Smooth muscle cell (in vitro differentiated cells): ENCODE measurements around the gene ITPR2. TPM values are rescaled to one million over a fixed set of nuclear protein-coding genes. Genes with fewer than 3 reads are reported as not detected.
"Not testable (repeated sequence)": the region's sequence is repeated elsewhere in the genome, so short reads cannot be mapped to it uniquely, and the experiment has no call there.

Experiments
- DNase-seq: peaks from one replicate; lab custom pipeline; 2025; ENCODE audit not compliant: unreplicated experiment; lab: John Stamatoyannopoulos, UW
- H2AFZ ChIP-seq: fragments of 200-600 bp; sonication (generic); 2 replicates; pipeline ENCODE4 v1.6.0; 2016; ENCODE audit warnings: antibody characterized with exemption, low read depth, mild to moderate bottlenecking
- H3F3A ChIP-seq: fragments of 200-600 bp; sonication (generic); 2 replicates; pipeline ENCODE4 v1.6.0; 2017; ENCODE audit warnings: antibody characterized with exemption, low read depth
- H3K27ac ChIP-seq: fragments of 200-600 bp; sonication (generic); 2 replicates; pipeline ENCODE4 v1.5.1; 2016; ENCODE audit warnings: low read depth, mild to moderate bottlenecking
- H3K27me3 ChIP-seq: fragments of 200-600 bp; sonication (generic); 2 replicates; pipeline ENCODE4 v1.6.1; 2016; ENCODE audit warnings: low read depth, mild to moderate bottlenecking
- H3K36me3 ChIP-seq: fragments of 200-600 bp; sonication (generic); 2 replicates; pipeline ENCODE4 v1.5.1; 2016; ENCODE audit warnings: low read depth
- H3K4me1 ChIP-seq: fragments of 200-600 bp; sonication (generic); 2 replicates; pipeline ENCODE4 v1.5.1; 2016; ENCODE audit warnings: low read depth
- H3K4me2 ChIP-seq: fragments of 200-600 bp; sonication (generic); 2 replicates; pipeline ENCODE4 v1.6.0; 2016; ENCODE audit warnings: mild to moderate bottlenecking
- H3K4me3 ChIP-seq: fragments of 200-600 bp; sonication (generic); 2 replicates; pipeline ENCODE4 v1.5.1; 2016; ENCODE audit warnings: mild to moderate bottlenecking
- H3K79me2 ChIP-seq: fragments of 200-600 bp; sonication (generic); 2 replicates; pipeline ENCODE4 v1.6.0; 2016; ENCODE audit warnings: low read depth, mild to moderate bottlenecking
- H3K9ac ChIP-seq: fragments of 200-600 bp; sonication (generic); 2 replicates; pipeline ENCODE4 v1.6.0; 2016; ENCODE audit warnings: low read depth
- H3K9me3 ChIP-seq: fragments of 200-600 bp; sonication (generic); replicated peaks from 2 replicates; pipeline ENCODE4 v1.5.1; 2016; ENCODE audit warnings: low read depth
- H4K20me1 ChIP-seq: fragments of 200-600 bp; sonication (generic); 2 replicates; pipeline ENCODE4 v1.6.0; 2016; ENCODE audit warnings: low read depth
- CTCF ChIP-seq: fragments of 200-600 bp; sonication (generic); IDR thresholded peaks from 2 replicates; pipeline ENCODE4 v1.5.1; 2017; ENCODE audit warnings: borderline replicate concordance, mild to moderate bottlenecking, antibody characterized with exemption; ENCODE audit not compliant: insufficient read depth, poor library complexity, severe bottlenecking
- WGBS: methylation state at CpG from one replicate; pipeline ENCODE4 v1.1.7; 2016; ENCODE audit warnings: low lambda C conversion rate; 5-methylcytosine and 5-hydroxymethylcytosine counted together
- polyA plus RNA-seq: library from polyadenylated mRNA; unstranded; fragments of >200 nt; fragmentation: Nextera tagmentation; extraction: Ambion mirVana; gene quantifications from 2 replicates; pipeline ENCODE4 v1.2.1, GENCODE V29; 2016
- total RNA-seq: library from RNA; depleted of rRNA; stranded (reverse); fragments of >200 nt; gene quantifications from 2 replicates; pipeline ENCODE4 v1.2.3, GENCODE V29; 2014

Gene ITPR2
- total and polyA plus RNA-seq, 2 experiments from 2014 or later, result 6.8 to 17.4 TPM

- Histone ChIP-seq H3K27ac (no peak overlapping the region), H3F3A (peaks cover 2% of the 10 kb centered on the region), H3K4me1 (peaks cover 7% of the 10 kb centered on the region), H3K4me2 (no peak overlapping the region), H2AFZ (no peak overlapping the region), H3K27me3 (no peaks in the 10 kb centered on the region), H3K36me3 (no peaks in the 10 kb centered on the region), H3K9me3 (no peaks in the 10 kb centered on the region), H3K4me3 (no peak overlapping the region), H3K9ac (no peak overlapping the region), H4K20me1 (peaks cover 7% of the 10 kb centered on the region), H3K79me2 (no peaks in the 10 kb centered on the region)
- no peak for TF ChIP-seq CTCF
- WGBS, result 94% methylated on average over 1 of the region's 1 CpG
- no peak for DNase-seq
Observed at GRCh38 chr12:26783131-26783526, 49.9 kb downstream of the ITPR2 start.

GRCh38 chr12:26782372-26783130 is 50.4 kb downstream of the ITPR2 start:
- no peak overlapping the region for H2AFZ ChIP-seq
- no peak for TF ChIP-seq CTCF
- no peak for DNase-seq
- H3K36me3 ChIP-seq, result no peaks in the 10 kb centered on the region
- no peak overlapping the region for H3K4me2 ChIP-seq
- H4K20me1 ChIP-seq, result peaks cover 7% of the 10 kb centered on the region
- H3K4me1 ChIP-seq, result peaks cover 7% of the 10 kb centered on the region
- no peaks in the 10 kb centered on the region for H3K9me3 ChIP-seq
- 97% methylated on average over 3 of the region's 3 CpGs for WGBS
- H3F3A ChIP-seq, result no peaks in the 10 kb centered on the region
- H3K27ac ChIP-seq, result no peak overlapping the region
- H3K9ac ChIP-seq, result no peak overlapping the region
- no peak overlapping the region for H3K4me3 ChIP-seq
- H3K27me3 ChIP-seq, result no peaks in the 10 kb centered on the region
- H3K79me2 ChIP-seq, result no peaks in the 10 kb centered on the region

- not testable (repeated sequence) for H3K4me1 ChIP-seq, H3F3A ChIP-seq, H3K4me2 ChIP-seq, H3K4me3 ChIP-seq, H3K36me3 ChIP-seq, H2AFZ ChIP-seq, H3K9me3 ChIP-seq, H3K27ac ChIP-seq, H3K27me3 ChIP-seq, H3K79me2 ChIP-seq, H4K20me1 ChIP-seq, H3K9ac ChIP-seq, DNase-seq
- 98% methylated on average over 2 of the region's 2 CpGs for WGBS
Observed at GRCh38 chr12:26780656-26781055, 52.3 kb downstream of the ITPR2 start.

- not testable (repeated sequence) for DNase-seq, H3K4me1 ChIP-seq, H3K9ac ChIP-seq, H3K27ac ChIP-seq, H3K36me3 ChIP-seq, H3K79me2 ChIP-seq, H2AFZ ChIP-seq, H3K4me2 ChIP-seq, H3K9me3 ChIP-seq, H3F3A ChIP-seq, H3K4me3 ChIP-seq, H3K27me3 ChIP-seq, H4K20me1 ChIP-seq
- WGBS, result 77% methylated on average over 5 of the region's 5 CpGs
Observed at GRCh38 chr12:26778173-26778775, 54.7 kb downstream of the ITPR2 start.
